GM12878 (cell line): Measurements from ENCODE around the gene TXNDC17. TPM values are rescaled to one million over a fixed set of nuclear protein-coding genes. Genes with fewer than 3 reads are reported as not detected.
A peak's percentile ranks its signal among the peaks of the same experiment; 100 is the strongest.

Experiments used
- BCL3 ChIP-seq: IDR thresholded peaks from 2 replicates; pipeline ENCODE4 v1.6.1; 2011; ENCODE audit warnings: borderline replicate concordance, low read depth, mild to moderate bottlenecking, moderate library complexity, low read length; ENCODE audit not compliant: insufficient read depth, poor library complexity, severe bottlenecking
- BMI1 ChIP-seq: fragments of 450-650 bp; IDR thresholded peaks from 2 replicates; pipeline ENCODE4 v1.6.1; 2016; ENCODE audit warnings: mild to moderate bottlenecking, moderate library complexity, borderline replicate concordance
- CBX5 ChIP-seq: sonication (generic); IDR thresholded peaks from 2 replicates; pipeline ENCODE4 v1.6.1; 2016; ENCODE audit warnings: low read depth, moderate library complexity, mild to moderate bottlenecking, inconsistent platforms
- CHD2 ChIP-seq: IDR thresholded peaks from 2 replicates; pipeline ENCODE4 v1.6.1; 2011; ENCODE audit warnings: low read depth, low read length, improper control_type of control experiment, borderline replicate concordance
- EGR1 ChIP-seq, 2 experiments: IDR thresholded peaks; 1 replicate in 1 of 2; 2 replicates in 1 of 2; pipeline ENCODE4 v1.6.1; 2011 to 2012; ENCODE audit warnings: low read depth in 2 of 2, low read length in 2 of 2, borderline replicate concordance in 1 of 2, mild to moderate bottlenecking in 1 of 2, moderate library complexity in 1 of 2
- ESRRA ChIP-seq: IDR thresholded peaks from 2 replicates; pipeline ENCODE4 v1.6.1; 2012; ENCODE audit warnings: mild to moderate bottlenecking, low read length, improper control_type of control experiment
- GATAD2B ChIP-seq: fragments of 450-650 bp; conservative IDR thresholded peaks from 2 replicates; pipeline ENCODE4 v1.6.1; 2017; ENCODE audit warnings: low read depth, mild to moderate bottlenecking, moderate library complexity
- IRF5 ChIP-seq: fragments of 450-650 bp; IDR thresholded peaks from 2 replicates; pipeline ENCODE4 v1.6.1; 2017; ENCODE audit warnings: borderline replicate concordance
- MEF2A ChIP-seq: IDR thresholded peaks from 2 replicates; pipeline ENCODE4 v1.6.1; 2011; ENCODE audit warnings: low read depth, mild to moderate bottlenecking, low read length, moderate library complexity; ENCODE audit not compliant: insufficient read depth
- NFYA ChIP-seq: IDR thresholded peaks from 2 replicates; pipeline ENCODE4 v1.6.1; 2011; ENCODE audit warnings: low read depth, mild to moderate bottlenecking, low read length, improper control_type of control experiment, borderline replicate concordance
- PBX3 ChIP-seq: IDR thresholded peaks from 2 replicates; pipeline ENCODE4 v1.6.1; 2011; ENCODE audit warnings: mild to moderate bottlenecking, low read depth, low read length, moderate library complexity; ENCODE audit not compliant: insufficient replicate concordance
- PML ChIP-seq: IDR thresholded peaks from 2 replicates; pipeline ENCODE4 v1.6.1; 2012; ENCODE audit warnings: low read length, inconsistent platforms
- POLR2A ChIP-seq: IDR thresholded peaks from 2 replicates; pipeline ENCODE4 v1.6.1; 2011; ENCODE audit warnings: low read depth, mild to moderate bottlenecking, low read length
- POLR2AphosphoS2 ChIP-seq: IDR thresholded peaks from 2 replicates; pipeline ENCODE4 v1.6.1; 2011; ENCODE audit warnings: low read depth, mild to moderate bottlenecking, low read length, improper control_type of control experiment, moderate library complexity
- POLR2AphosphoS5 ChIP-seq: IDR thresholded peaks from 2 replicates; pipeline ENCODE4 v1.6.1; 2011; ENCODE audit warnings: mild to moderate bottlenecking, low read length, inconsistent platforms
- POU2F2 ChIP-seq: IDR thresholded peaks from 3 replicates; pipeline ENCODE4 v1.6.1; 2011; ENCODE audit warnings: low read depth, mild to moderate bottlenecking, low read length, borderline replicate concordance
- RB1 ChIP-seq: fragments of 450-650 bp; formaldehyde crosslinking; IDR thresholded peaks from 2 replicates; pipeline ENCODE4 v1.6.1; 2017; ENCODE audit warnings: mild to moderate bottlenecking, borderline replicate concordance
- RUNX3 ChIP-seq: IDR thresholded peaks from 2 replicates; pipeline ENCODE4 v1.6.1; 2012; ENCODE audit warnings: low read length, inconsistent platforms
- SMAD5 ChIP-seq: IDR thresholded peaks from 2 replicates; pipeline ENCODE4 v1.6.1; 2016; ENCODE audit warnings: antibody characterized with exemption, low read depth
- STAT3 ChIP-seq: IDR thresholded peaks from 2 replicates; pipeline ENCODE4 v1.6.1; 2011; ENCODE audit warnings: low read depth, low read length, improper control_type of control experiment
- USF2 ChIP-seq: IDR thresholded peaks from 2 replicates; pipeline ENCODE4 v1.6.1; 2011; ENCODE audit warnings: low read depth, low read length, improper control_type of control experiment, borderline replicate concordance
- ZBTB11 ChIP-seq: fragments of 450-650 bp; formaldehyde crosslinking; IDR thresholded peaks from 2 replicates; pipeline ENCODE4 v1.5.0; 2022; ENCODE audit warnings: mild to moderate bottlenecking, missing genetic modification characterization
- polyA plus RNA-seq, 11 experiments: library from polyadenylated mRNA; depleted of rRNA in 4 of 11; unstranded in 6 of 11; stranded (reverse) in 5 of 11; fragments of >200 nt; fragmentation: Nextera tagmentation in 4 of 11; fragmentation: Illumina TruSeq in 1 of 11; extraction: Ambion mirVana in 4 of 11; extraction: Trizol in 1 of 11; gene quantifications; 1 replicate in 1 of 11; 2 replicates in 10 of 11; pipeline versions ENCODE4 v1.2.1 to v1.2.3, GENCODE V29; 2011 to 2016; ENCODE audit warnings: inconsistent platforms in 2 of 11, missing spikeins in 2 of 11, low read depth in 1 of 11
- total RNA-seq, 4 experiments: library from RNA; depleted of rRNA in 3 of 4; stranded (reverse); fragments of >200 nt in 3 of 4; fragmentation: Illumina TruSeq in 1 of 4; extraction: Trizol in 1 of 4; gene quantifications; 2 replicates each; pipeline versions ENCODE4 v1.2.1 to v1.2.3, GENCODE V29; 2013 to 2021

Gene TXNDC17
- total and polyA plus RNA-seq, 10 of the 15 experiments (the other 5 are each of a cell fraction or from before 2014, with no cell fraction given): 124 to 957 (median 216) TPM

- no peak; the same call in 1 of the 2 replicates for TF ChIP-seq ZBTB11 (CRISPR knock-in tag)
- TF ChIP-seq ESRRA: no peak
- TF ChIP-seq POU2F2: peak; percentile 57; the same call in 2 of the 3 replicates
- TF ChIP-seq RUNX3: peak; percentile 85
- TF ChIP-seq EGR1 (IDR thresholded peaks at IDR 0.05; ENCODE audit: borderline replicate concordance in 1 of 2, low read depth in 2 of 2, low read length in 2 of 2): peak; percentile 6 to 79
- TF ChIP-seq CHD2: peak; percentile 60; the same call in 1 of the 2 replicates
- TF ChIP-seq POLR2A: peak; percentile 99
- TF ChIP-seq IRF5: no peak
- TF ChIP-seq POLR2AphosphoS5: peak; percentile 99
- peak; percentile 6 for TF ChIP-seq PBX3
- TF ChIP-seq RB1: 0 out of 2 replicates have a peak, but pooled peaks have one; percentile 5
- no peak for TF ChIP-seq USF2
- no peak for TF ChIP-seq BCL3
- TF ChIP-seq POLR2AphosphoS2: peak; percentile 97
- peak; percentile 69; the same call in 1 of the 2 replicates for TF ChIP-seq GATAD2B
- TF ChIP-seq SMAD5: peak; percentile 62; the same call in 1 of the 2 replicates
- TF ChIP-seq MEF2A: 0 out of 2 replicates have a peak, but pooled peaks have one; percentile 13
- TF ChIP-seq CBX5: no peak
- TF ChIP-seq BMI1: peak; percentile 99
- TF ChIP-seq STAT3: peak; percentile 76; the same call in 1 of the 2 replicates
- TF ChIP-seq PML: peak; percentile 94; the same call in 1 of the 2 replicates
- TF ChIP-seq NFYA: no peak
Observed at GRCh38 chr17:6640536-6641246, at the start of gene TXNDC17, which contains the start of gene KIAA0753 (continued).
